Left lobe of liver (tissue), 2 donors: ENCODE measurements around the gene DMRTB1. TPM values are rescaled to one million over a fixed set of nuclear protein-coding genes. Genes with fewer than 3 reads are reported as not detected.

ENCODE experiments used
- ATAC-seq: fragments of 200-7000 bp; cut with Tn5 transposase; one replicate; pipeline ENCODE4 v1.9.1; 2020; ENCODE audit warnings: mild to moderate bottlenecking, moderate library complexity
- DNase-seq: peaks from one replicate; pipeline ENCODE4 v3.0.0-alpha.2; 2020; ENCODE audit warnings: low spot score
- total RNA-seq: library from RNA; stranded (reverse); gene quantifications from one replicate; pipeline ENCODE4 v1.2.1, GENCODE V29; 2021
- donor health status: DM: no; HTN: no; CAD: no; lungs with moderate emphysema.
- donor health status: DM: no; HTN: yes; CAD: no.

Gene DMRTB1
- total RNA-seq, result not detected

GRCh38 chr1:53459321-53460175, at the start of gene DMRTB1:
DMRTB1 (plus strand) TSS chr1:53459399; CDS start chr1:53459454, 55 bp downstream.
- ATAC-seq (no peak), DNase-seq (no peak)

- ATAC-seq (no peak), DNase-seq (no peak)
These were observed 49.5 kb upstream of the DMRTB1 start for GRCh38 chr1:53409695-53410094.

GRCh38 chr1:53410100-53410541, 49.1 kb upstream of the DMRTB1 start:
- DNase-seq (no peak), ATAC-seq (no peak)

- DNase-seq (no peak), ATAC-seq (no peak)
These were observed 48.5 kb upstream of the DMRTB1 start for GRCh38 chr1:53410701-53411100.

- DNase-seq (no peak), ATAC-seq (no peak)
These were observed 47.6 kb upstream of the DMRTB1 start for GRCh38 chr1:53411541-53412152.

- no peak for ATAC-seq
- DNase-seq, result no peak
These were observed 46.7 kb upstream of the DMRTB1 start for GRCh38 chr1:53412285-53413174.

DNA sequence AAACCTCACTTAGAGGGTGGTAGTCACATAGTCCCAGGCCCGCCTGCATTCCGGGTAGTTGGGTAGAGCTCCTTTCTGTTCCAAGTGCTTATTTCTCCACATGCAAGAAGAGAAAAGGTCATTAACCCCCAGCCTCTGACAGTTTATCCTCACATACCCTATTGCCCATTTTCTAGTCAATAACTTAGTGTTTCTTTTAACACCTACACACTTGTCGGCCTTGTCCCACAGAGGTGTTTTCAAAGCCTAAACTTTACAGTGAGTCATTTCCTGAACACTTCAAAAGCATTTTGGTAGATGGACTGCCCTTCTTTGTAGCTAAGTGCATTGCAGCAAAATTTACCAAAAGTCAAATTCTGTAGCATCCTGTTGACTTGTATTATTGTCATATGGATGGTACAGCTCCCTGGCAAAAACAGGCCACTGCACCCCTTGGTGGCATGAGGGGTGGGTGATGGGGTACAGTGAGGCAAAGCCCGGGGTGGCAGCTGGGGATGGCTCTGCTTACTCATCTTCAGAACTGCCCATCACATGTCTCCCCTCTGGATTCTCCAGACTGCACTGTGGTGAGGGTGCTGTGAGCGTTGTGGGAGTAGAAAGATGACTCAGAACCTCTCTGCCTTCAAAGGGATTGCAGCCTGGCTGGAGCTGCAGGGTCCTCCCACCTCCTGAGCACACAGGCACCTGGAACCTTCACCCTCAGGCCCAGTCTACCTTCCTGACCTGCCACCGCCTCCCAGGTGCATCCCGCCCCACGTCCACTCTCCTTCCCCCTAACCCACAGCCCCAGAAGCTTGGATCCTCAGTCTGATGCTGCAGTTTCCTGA, 45.8 kb upstream of the DMRTB1 start:
- ATAC-seq (peak; percentile 15), DNase-seq (no peak)

DNA sequence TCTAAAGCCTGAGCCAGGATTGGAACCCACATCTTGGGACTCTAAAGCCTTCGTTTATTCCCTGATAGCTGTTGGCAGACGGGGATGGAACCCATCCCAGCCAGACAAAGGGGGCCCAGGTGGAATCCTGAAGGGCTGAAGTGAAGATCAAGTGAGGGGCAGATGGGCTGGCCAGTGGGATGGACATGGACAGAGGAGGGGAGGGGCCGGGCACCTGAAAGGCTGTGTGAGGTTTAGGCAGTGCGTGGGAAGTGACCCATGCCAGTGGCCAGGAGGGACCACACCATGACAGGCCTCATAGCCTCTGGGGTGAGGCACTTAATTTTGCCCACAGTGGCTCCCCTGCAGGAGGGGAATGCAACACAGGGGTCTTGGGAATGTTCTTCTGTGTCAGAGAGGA, 44.6 kb upstream of the DMRTB1 start:
- DNase-seq, result no peak
- ATAC-seq, result no peak

DNA sequence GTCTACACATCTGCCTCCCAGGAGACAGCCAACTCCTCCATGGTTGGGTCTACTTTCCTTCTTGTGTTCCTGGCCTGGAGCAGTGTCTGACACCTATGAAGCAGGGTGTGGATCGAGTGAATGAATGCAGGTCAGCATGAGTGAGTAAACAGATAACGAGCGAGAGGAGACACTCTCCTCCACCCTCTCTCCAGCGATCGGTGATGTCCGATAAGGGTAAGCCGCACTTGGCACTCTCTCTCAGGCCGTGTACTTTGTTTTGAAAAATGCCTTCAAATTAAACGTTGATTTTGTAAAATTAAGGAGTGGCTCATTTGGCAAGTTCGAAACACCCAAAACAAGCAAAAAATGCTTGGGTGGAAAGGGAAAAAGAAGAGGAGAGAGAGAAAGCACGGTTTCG, 43.8 kb upstream of the DMRTB1 start:
- DNase-seq, result no peak
- no peak for ATAC-seq

- DNase-seq, result no peak
- no peak for ATAC-seq
These were observed 42.9 kb upstream of the DMRTB1 start for GRCh38 chr1:53416269-53416813.

DNA sequence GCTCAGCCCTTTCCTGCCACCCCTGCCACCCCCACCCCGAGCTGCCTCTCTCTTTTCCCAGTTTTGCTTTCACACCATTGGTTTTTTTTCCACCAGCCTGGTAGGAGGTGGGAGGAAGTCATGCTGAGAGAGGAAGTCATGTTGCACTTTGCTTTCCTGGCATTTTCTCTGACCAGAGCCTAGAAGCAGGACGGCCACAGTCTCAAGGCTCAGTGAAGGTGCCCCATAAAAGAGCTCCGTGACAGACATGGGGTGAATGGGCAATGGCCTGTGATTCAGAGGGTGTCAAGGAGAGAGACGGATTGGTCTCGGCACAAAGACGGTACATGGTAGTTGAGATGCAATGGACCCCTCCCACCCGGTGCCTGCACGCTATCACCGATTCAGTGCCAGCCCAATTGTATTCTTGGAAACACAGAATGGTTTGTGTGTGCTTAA, 42.1 kb upstream of the DMRTB1 start:
- ATAC-seq (no peak), DNase-seq (no peak)

DNA sequence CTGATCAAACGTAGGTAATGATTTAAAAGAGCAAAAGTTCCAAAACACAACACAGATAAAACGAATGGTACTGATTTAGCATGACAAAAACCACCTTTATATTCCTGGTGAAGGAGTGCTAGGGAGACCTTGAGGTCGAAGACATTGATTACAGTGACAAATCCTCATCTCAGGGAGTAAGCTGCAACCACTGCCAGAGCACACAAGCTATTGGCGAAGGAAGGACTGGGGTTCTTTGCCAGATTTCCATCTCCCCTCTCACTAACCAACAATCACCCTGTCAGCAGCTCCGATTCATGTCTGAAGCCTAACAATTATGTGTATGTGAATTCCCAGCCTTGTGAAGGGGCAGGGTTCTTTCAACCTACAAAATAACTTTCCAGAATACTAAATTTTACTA, 40.2 kb upstream of the DMRTB1 start:
- no peak for ATAC-seq
- no peak for DNase-seq

DNA sequence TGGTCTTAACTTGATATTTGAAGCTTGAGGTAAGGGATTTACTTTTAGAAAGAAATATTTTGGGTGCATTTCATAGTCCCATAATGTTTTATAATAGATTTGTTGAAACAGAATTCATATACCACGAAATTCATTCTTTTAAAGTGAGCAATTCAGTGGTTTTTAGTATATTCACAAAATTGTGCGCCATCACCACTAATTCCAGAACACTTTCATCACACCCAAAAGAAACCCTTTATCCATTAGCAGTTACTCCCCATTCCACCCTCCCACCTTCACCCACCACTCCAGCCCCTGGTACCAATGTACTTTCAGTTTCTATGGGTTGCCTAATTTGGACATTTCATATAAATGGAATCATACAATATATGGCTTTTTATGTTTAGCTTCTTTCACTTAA, 38.9 kb upstream of the DMRTB1 start:
- no peak for DNase-seq
- ATAC-seq, result no peak

DNA sequence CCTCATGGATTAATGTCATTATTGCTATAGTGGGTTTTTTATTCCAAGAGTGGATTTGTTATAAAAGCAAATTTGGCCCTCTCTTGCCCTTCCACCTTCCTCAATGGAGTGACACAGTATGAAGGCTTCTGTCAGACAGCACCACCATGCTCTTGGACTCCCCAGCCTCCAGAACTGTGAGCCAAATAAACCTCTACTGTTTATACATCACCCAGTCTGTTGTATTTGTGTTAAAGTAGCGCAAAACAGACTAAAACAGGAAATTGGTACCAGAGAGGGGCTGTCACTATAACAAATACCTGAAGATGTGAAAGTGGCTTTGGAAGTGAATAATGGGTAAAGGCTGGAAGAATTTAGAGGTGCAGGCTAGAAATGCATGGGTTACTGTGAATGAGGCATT, 38.0 kb upstream of the DMRTB1 start:
- DNase-seq (no peak), ATAC-seq (no peak)

DNA sequence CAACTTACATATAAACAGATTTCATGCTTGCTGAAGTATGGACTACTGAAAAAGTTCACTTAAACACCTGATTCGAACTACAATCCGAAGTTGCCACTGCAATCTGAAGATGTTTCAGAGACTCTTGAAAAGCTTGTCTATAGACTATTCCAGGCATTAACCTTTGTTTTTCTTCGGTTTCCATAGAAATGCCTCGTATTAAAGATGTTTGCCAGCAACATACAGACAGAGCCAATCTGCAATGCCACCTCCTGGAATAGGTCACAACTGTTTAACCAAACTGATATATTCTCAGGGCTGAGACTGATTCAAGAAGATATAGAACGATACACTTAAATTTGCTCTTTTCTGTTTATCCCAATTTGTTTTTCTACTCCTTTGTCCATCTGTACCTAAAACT, 28.9 kb upstream of the DMRTB1 start:
- DNase-seq, result no peak
- no peak for ATAC-seq

GRCh38 chr1:53430779-53431178, 28.4 kb upstream of the DMRTB1 start:
- DNase-seq (no peak), ATAC-seq (no peak)

- no peak for ATAC-seq
- no peak for DNase-seq
These were observed 28.0 kb upstream of the DMRTB1 start for GRCh38 chr1:53431244-53431643.

- DNase-seq, result no peak
- ATAC-seq, result no peak
These were observed 27.2 kb upstream of the DMRTB1 start for GRCh38 chr1:53431805-53432565.

DNA sequence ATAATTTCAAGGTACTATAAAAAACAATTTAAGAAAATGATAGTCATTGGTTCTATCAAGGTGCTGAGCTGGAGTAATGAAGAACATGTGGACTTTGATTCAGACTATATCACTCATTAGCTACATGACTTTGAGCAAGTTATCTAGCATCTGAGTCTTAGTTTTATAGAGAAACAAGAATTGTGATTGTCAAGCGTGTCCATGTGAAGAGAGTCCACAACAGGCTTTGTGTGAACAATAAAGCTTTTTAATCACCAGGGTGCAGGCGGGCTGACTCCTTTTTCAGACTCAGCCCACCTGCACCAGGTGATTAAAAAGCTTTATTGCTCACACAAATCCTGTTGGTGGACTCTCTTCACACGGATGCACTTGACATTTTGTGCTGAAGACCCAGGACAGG, 26.6 kb upstream of the DMRTB1 start:
- ATAC-seq (no peak), DNase-seq (no peak)
